GM18511 (cell line): Measurements from ENCODE around the gene FAT2.
"Not testable (repeated sequence)": the region's sequence is repeated elsewhere in the genome, so short reads cannot be mapped to it uniquely, and the experiment has no call there.

Experiments used
- ATAC-seq: cut with Tn5 transposase; IDR thresholded peaks from one replicate; pipeline ENCODE4 v1.9.1; 2021; ENCODE audit warnings: mild to moderate bottlenecking, moderate library complexity; ENCODE audit not compliant: unreplicated experiment

Gene FAT2

GRCh38 chr5:151584057-151584937, 6.8 kb downstream of the FAT2 start:
- ATAC-seq, result no peak

GRCh38 chr5:151581812-151582583, 9.1 kb downstream of the FAT2 start:
- ATAC-seq, result no peak

GRCh38 chr5:151581347-151581746, 9.8 kb downstream of the FAT2 start:
- no peak for ATAC-seq

- no peak for ATAC-seq
Measured at GRCh38 chr5:151580858-151581257, 10.3 kb downstream of the FAT2 start.

DNA sequence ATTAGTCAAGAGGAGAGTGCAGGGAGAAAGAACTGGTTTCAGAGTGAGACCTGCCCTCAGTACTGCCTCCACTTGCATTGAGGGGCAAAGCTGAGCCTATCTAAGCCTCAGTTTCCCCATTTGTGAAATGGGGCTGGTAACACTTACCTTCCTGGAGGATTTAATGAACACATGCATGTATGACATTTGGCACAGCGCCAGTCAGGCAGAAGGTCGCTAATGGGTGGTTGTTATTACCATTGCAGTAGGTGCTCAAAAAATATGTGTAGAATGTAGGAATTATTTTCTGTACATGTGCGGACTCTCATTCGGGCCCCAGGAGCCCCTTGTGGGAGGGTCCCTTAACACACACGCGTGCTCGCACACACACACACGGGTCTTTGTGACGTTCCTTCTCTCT, 10.9 kb downstream of the FAT2 start:
- no peak for ATAC-seq

DNA sequence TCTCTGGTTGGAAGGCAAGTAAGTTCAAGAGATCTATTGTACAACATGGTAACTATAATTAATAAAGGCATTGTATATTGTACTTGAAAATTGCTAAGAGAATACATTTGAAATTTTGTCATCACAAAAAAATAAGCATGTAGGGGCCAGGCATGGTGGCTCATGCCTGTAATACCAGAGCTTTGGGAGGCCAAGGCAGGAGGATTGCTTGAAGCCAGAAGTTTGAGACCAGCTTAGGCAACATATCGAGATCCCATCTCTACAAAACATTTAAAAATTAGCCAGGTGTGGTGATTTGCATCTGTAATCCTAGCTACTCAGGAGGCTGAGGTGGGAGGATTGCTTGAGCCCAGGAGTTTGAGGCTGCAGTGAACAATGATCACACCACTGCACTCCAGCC, 12.0 kb downstream of the FAT2 start:
- not testable (repeated sequence) for ATAC-seq

- ATAC-seq, result no peak
Measured at GRCh38 chr5:151578326-151579025, 12.7 kb downstream of the FAT2 start.

- no peak for ATAC-seq
Measured at GRCh38 chr5:151577566-151577965, 13.6 kb downstream of the FAT2 start.

DNA sequence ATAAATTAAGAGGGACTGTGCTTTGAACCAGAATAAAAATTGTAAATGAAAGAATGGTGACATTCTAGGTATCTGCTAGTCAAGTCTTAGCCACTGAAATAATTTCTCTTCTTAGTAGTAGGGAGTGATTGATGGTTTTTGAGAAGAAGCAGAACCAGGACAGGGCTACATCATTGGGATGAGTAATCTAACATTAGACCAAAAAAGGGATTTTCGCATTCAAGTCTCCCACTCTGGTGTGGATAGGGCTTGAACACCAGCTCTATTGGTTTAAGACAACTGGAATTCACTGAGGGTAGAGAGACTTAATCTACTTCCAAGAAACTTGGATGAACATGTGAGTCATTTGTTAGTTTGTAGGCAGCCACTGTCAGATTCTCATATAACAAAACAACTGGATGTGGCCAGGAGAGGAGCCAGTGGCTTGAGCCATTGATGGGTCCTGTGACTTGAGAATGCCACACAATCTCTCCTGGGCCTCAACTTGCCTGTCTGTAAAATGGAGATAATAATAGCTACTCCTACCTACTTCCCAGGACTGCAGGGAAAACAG, 16.6 kb downstream of the FAT2 start:
- no peak for ATAC-seq

GRCh38 chr5:151572657-151573368, 18.3 kb downstream of the FAT2 start:
- ATAC-seq, result no peak

DNA sequence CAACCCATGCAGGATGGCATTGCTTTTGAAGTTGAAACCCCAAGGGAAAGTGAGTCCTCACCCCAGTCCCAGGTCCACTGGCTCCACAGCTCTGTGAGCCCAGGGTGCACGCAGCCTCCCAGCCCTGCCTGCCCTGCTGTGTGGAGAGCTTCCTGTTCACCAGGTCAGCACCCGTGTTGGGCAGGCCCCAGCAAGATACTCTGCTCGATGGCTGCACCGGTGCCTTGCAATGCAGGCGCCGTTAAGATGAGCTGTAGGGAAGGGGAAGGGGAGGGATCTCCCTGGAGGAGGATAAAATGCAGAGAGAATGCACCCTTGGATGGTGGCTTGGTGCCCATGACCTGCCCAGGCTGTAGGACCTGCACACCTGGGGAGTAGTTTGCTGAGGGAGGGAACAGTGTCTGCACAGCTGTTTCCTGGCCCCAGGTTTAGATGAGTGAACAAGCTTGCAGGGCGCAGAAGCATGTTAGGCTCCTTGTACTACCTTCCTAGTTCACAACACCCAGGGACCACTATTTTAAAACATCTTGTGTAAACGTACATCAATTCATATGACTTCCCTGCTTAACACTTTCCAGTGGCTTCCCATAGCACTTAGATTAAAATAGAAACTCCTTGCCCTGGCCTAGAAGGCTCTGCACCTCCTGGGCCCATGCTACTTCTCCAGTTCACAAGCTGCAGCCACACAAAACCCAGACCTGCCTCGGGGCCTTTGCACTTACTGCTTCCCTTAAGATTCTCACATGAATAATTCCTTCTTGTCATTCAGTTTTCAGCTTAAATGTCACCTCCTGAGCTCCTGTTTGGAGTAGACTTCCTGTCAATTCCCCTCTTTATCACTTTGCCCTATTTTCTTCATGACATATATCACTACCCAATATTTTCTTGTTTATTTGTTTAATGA, 19.6 kb downstream of the FAT2 start:
- ATAC-seq, result no peak

GRCh38 chr5:151570512-151571269, 20.4 kb downstream of the FAT2 start:
- ATAC-seq, result no peak

DNA sequence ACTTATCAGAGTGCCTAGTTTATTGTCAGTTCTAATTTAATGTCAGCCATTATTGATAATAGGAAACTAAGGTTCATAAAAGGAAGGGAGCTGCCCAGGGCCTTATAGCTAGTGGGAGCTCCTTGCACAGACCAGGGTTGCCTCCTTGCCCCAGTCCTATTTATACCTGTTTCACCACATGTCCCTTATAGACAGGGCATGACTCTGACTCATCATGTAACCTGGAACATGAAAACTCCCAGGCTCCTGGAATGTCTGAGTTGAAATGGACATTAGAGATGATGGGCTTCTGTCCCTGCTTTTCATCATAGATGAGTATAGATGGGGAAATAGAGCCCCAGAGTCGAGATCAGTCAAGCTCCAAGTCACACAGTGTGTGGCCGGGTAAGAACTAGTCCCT, 21.1 kb downstream of the FAT2 start:
- ATAC-seq, result no peak

GRCh38 chr5:151569132-151570046, 21.7 kb downstream of the FAT2 start:
- ATAC-seq, result peak; percentile 74

DNA sequence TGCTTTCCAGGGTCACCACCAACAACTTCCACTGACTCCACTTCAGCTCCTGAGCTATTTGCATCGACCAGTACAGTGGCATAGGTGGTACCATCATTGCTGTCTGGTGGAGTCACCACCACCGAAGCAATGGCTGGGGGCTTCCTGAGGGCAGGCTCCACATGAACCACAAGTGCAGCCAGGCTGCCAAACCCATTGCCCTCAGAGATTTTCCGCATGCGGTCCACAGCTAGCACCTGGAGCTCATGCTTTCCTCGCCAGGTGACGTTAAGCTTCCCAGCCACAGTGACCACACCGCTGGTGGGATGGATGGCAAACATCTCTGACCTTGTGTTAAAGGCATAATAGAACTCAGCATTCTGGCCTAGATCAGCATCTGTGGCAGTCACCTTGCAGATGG, 23.1 kb downstream of the FAT2 start:
- no peak for ATAC-seq

GRCh38 chr5:151565971-151566370, 25.2 kb downstream of the FAT2 start:
- ATAC-seq, result no peak

- no peak for ATAC-seq
Measured at GRCh38 chr5:151562019-151562707, 29.0 kb downstream of the FAT2 start.
